SK-N-SH (cell line): Measurements from ENCODE around the gene TMOD4. TPM values are rescaled to one million over a fixed set of nuclear protein-coding genes. Genes with fewer than 3 reads are reported as not detected.

Experiments used
- CTCF ChIA-PET: fragments of 300-600, 350-600 bp; formaldehyde crosslinking; extraction: SDS; loops from one replicate; lab custom pipeline; 2021; lab: Yijun Ruan, JAX
- POLR2A ChIA-PET: fragments of 350-600 bp; sonication (Branson Sonifier 250); formaldehyde crosslinking; extraction: SDS; loops from one replicate; lab custom pipeline; 2020; ENCODE audit warnings: antibody characterized with exemption, inconsistent platforms; lab: Yijun Ruan, JAX
- DNase-seq: peaks from one replicate; pipeline ENCODE4 v3.0.0; 2012
- H2AFZ ChIP-seq: fragments of 200-600 bp; sonication (generic); 2 replicates; pipeline ENCODE4 v1.8.1; 2016; ENCODE audit warnings: antibody characterized with exemption, mild to moderate bottlenecking, low read depth
- H3F3A ChIP-seq: fragments of 200-600 bp; sonication (generic); replicated peaks from 2 replicates; pipeline ENCODE3; 2016; ENCODE audit warnings: antibody characterized with exemption, mild to moderate bottlenecking; ENCODE audit not compliant: insufficient read depth
- H3K27ac ChIP-seq, 2 experiments: fragments of 200-500 bp in 1 of 2; fragments of 200-600 bp in 1 of 2; sonication (Bioruptor generic) in 1 of 2; sonication (generic), shearing (Covaris generic) in 1 of 2; 2 replicates each; pipeline versions ENCODE4 v1.5.1 to v1.6.1; 2014 to 2016; ENCODE audit warnings: low read depth in 2 of 2, inconsistent platforms in 1 of 2, low read length in 1 of 2, mild to moderate bottlenecking in 1 of 2, mixed read lengths in 1 of 2
- H3K27me3 ChIP-seq: fragments of 200-600 bp; sonication (generic), shearing (Covaris generic); 2 replicates; pipeline ENCODE4 v1.6.1; 2016; ENCODE audit warnings: mixed run types; ENCODE audit not compliant: insufficient read depth
- H3K36me3 ChIP-seq, 2 experiments: fragments of 200-500 bp in 1 of 2; fragments of 200-600 bp in 1 of 2; sonication (Bioruptor generic) in 1 of 2; sonication (generic) in 1 of 2; replicated peaks in 1 of 2; 2 replicates each; pipeline versions ENCODE3 to v1.5.1; 2014 to 2016; ENCODE audit warnings: low read length in 1 of 2, mild to moderate bottlenecking in 1 of 2; ENCODE audit not compliant: insufficient read depth in 2 of 2, control insufficient read depth in 1 of 2
- H3K4me1 ChIP-seq, 2 experiments: fragments of 200-500 bp in 1 of 2; fragments of 200-600 bp in 1 of 2; sonication (Bioruptor generic) in 1 of 2; sonication (generic), shearing (Covaris generic) in 1 of 2; 2 replicates each; pipeline versions ENCODE4 v1.5.1 to v1.6.1; 2014 to 2016; ENCODE audit warnings: low read depth in 1 of 2, low read length in 1 of 2, mixed run types in 1 of 2; ENCODE audit not compliant: insufficient read depth in 2 of 2, control insufficient read depth in 1 of 2
- H3K4me2 ChIP-seq: fragments of 200-600 bp; sonication (generic), shearing (Covaris generic); 2 replicates; pipeline ENCODE4 v1.6.1; 2017; ENCODE audit warnings: mixed run types
- H3K4me3 ChIP-seq, 2 experiments: fragments of 200-500 bp in 1 of 2; fragments of 200-600 bp in 1 of 2; sonication (Bioruptor generic) in 1 of 2; sonication (generic), shearing (Covaris generic) in 1 of 2; 2 replicates each; pipeline versions ENCODE4 v1.5.1 to v1.8.1; 2014 to 2016; ENCODE audit warnings: low read depth in 2 of 2, inconsistent platforms in 1 of 2, low read length in 1 of 2, mild to moderate bottlenecking in 1 of 2, mixed read lengths in 1 of 2, moderate library complexity in 1 of 2
- H3K79me2 ChIP-seq: fragments of 200-600 bp; sonication (generic); 2 replicates; pipeline ENCODE4 v1.8.1; 2017; ENCODE audit warnings: mild to moderate bottlenecking; ENCODE audit not compliant: insufficient read depth
- H3K9ac ChIP-seq: fragments of 200-600 bp; sonication (generic); 2 replicates; pipeline ENCODE4 v1.6.1; 2017; ENCODE audit warnings: mixed run types
- H3K9me2 ChIP-seq: fragments of 200-600 bp; sonication (generic); 2 replicates; pipeline ENCODE4 v1.6.1; 2017; ENCODE audit warnings: mixed run types
- H3K9me3 ChIP-seq: fragments of 200-600 bp; sonication (generic); 2 replicates; pipeline ENCODE4 v1.6.1; 2017; ENCODE audit warnings: mixed run types, mild to moderate bottlenecking, moderate library complexity
- H4K20me1 ChIP-seq: fragments of 200-600 bp; sonication (generic); 2 replicates; pipeline ENCODE4 v1.6.1; 2017; ENCODE audit warnings: mild to moderate bottlenecking, mixed run types; ENCODE audit not compliant: insufficient read depth
- ELF1 ChIP-seq: IDR thresholded peaks from 2 replicates; pipeline ENCODE4 v1.4.0; 2012
- EZH2phosphoT487 ChIP-seq: fragments of 200-600 bp; sonication (generic); IDR thresholded peaks from 2 replicates; pipeline ENCODE4 v1.6.1; 2017; ENCODE audit warnings: low read depth, mixed run types, mild to moderate bottlenecking, antibody characterized with exemption, moderate library complexity, borderline replicate concordance
- FOSL2 ChIP-seq: IDR thresholded peaks from 2 replicates; pipeline ENCODE4 v1.4.0; 2012; ENCODE audit warnings: low read depth, mild to moderate bottlenecking, moderate library complexity, borderline replicate concordance
- FOXM1 ChIP-seq: IDR thresholded peaks from 2 replicates; pipeline ENCODE4 v1.4.0; 2012; ENCODE audit warnings: low read depth, mild to moderate bottlenecking
- NRF1 ChIP-seq: IDR thresholded peaks from 2 replicates; pipeline ENCODE4 v1.6.1; 2012; ENCODE audit warnings: low read depth, mild to moderate bottlenecking, low read length
- RAD21 ChIP-seq: IDR thresholded peaks from 2 replicates; pipeline ENCODE4 v1.6.1; 2012; ENCODE audit warnings: mild to moderate bottlenecking, low read length
- SIN3A ChIP-seq: IDR thresholded peaks from 2 replicates; pipeline ENCODE4 v1.6.1; 2012; ENCODE audit warnings: low read depth, mild to moderate bottlenecking, low read length, moderate library complexity, borderline replicate concordance
- TEAD4 ChIP-seq: IDR thresholded peaks from 2 replicates; pipeline ENCODE4 v1.4.0; 2012; ENCODE audit warnings: mild to moderate bottlenecking, borderline replicate concordance; ENCODE audit not compliant: insufficient read depth
- WGBS: methylation state at CpG from one replicate; pipeline ENCODE4 v1.1.6; 2017; ENCODE audit warnings: low lambda C conversion rate; 5-methylcytosine and 5-hydroxymethylcytosine counted together
- polyA plus RNA-seq, 3 experiments: library from polyadenylated mRNA; depleted of rRNA; stranded (reverse); fragments of >200 nt; gene quantifications; 2 replicates each; pipeline ENCODE4 v1.2.3, GENCODE V29; 2012
- TF ChIP-seq, protein P1 (sequence below): IDR thresholded peaks from 2 replicates; pipeline ENCODE4 v1.4.0; 2012; ENCODE audit warnings: low read depth
- TF ChIP-seq, protein P2 (sequence below): IDR thresholded peaks from 2 replicates; pipeline ENCODE4 v1.4.0; 2012; ENCODE audit warnings: low read depth, borderline replicate concordance
- TF ChIP-seq, protein P3 (sequence below): fragments of 150-350 bp; IDR thresholded peaks from 2 replicates; pipeline ENCODE4 v1.6.1; 2017; ENCODE audit warnings: antibody characterized with exemption, low read length, low read depth, borderline replicate concordance
- TF ChIP-seq, protein P4 (sequence below): IDR thresholded peaks from 2 replicates; pipeline ENCODE4 v1.6.1; 2012; ENCODE audit warnings: mild to moderate bottlenecking, low read depth, low read length, moderate library complexity

TMOD4 gene
- polyA plus RNA-seq, 1 of the 3 experiments (the other 2 are of a cell fraction), result 0.59 TPM

DNA sequence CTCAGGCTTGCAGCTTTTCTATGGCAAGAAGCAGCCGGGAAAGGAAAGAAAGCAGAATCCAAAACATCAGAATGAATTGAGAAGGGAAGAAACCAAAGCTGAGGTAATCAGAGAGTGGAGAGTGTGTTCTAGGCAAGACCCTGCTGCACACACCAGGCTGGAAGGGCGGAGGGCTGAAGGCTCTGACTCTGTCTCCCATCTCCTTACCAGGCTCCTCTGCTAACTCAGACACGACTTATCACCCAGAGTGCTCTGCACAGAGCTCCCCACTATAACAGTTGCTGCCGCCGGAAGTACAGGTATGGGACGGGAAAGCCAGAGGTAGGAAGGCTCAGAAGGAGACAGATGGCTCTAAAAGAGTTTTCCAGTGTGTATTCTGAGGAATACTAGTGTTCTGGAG lies 8.7 kb downstream of the TMOD4 start (continued):
- no peak for TF ChIP-seq RAD21
- TF ChIP-seq, protein P1, sequence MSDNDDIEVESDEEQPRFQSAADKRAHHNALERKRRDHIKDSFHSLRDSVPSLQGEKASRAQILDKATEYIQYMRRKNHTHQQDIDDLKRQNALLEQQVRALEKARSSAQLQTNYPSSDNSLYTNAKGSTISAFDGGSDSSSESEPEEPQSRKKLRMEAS, result no peak
- no peak for TF ChIP-seq TEAD4
- TF ChIP-seq, protein P2, sequence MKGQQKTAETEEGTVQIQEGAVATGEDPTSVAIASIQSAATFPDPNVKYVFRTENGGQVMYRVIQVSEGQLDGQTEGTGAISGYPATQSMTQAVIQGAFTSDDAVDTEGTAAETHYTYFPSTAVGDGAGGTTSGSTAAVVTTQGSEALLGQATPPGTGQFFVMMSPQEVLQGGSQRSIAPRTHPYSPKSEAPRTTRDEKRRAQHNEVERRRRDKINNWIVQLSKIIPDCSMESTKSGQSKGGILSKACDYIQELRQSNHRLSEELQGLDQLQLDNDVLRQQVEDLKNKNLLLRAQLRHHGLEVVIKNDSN, result no peak

DNA sequence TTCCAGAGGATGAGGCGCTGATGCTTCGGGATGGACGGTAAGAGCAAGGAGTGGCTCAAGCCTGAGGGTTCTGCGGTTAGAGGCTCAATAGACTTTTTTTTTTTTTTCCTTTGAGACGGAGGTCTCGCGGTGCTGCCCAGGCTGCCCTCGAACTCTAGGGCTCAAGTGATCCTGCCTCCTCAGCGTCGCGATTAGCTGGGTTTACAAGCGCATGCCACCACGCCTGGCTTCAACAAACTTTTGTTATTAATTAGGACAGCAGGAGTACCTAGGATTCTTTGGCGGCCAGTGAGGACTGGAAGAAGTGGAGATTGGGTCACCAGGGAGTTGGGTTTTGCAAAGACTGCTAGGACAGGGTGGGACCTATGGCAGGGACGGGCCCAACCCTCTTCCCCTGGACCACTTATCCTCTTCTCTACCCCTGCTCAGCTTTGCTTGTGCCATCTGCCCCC lies 9.2 kb downstream of the TMOD4 start:
- Histone ChIP-seq H3K9me2 (no peaks in the 10 kb centered on the region), H3K79me2 (peaks cover 40% of the 10 kb centered on the region), H3K4me2 (peak overlapping the region; percentile 93), H3K27ac (peak overlapping the region; percentile 76 to 85), H3K9me3 (no peaks in the 10 kb centered on the region), H3K4me3 (peak overlapping the region; percentile 84 to 86), H3K36me3 (peaks cover 17 to 33% of the 10 kb centered on the region in 2 experiments), H2AFZ (peak overlapping the region; percentile 85), H3K4me1 (peaks cover 4 to 15% of the 10 kb centered on the region in 2 experiments; a peak in 2 of 4 replicates), H3K9ac (peak overlapping the region; percentile 81), H3F3A (no peaks in the 10 kb centered on the region), H3K27me3 (no peaks in the 10 kb centered on the region), H4K20me1 (no peaks in the 10 kb centered on the region)
- 2% methylated on average over 15 of the region's 15 CpGs for WGBS
- DNase-seq, result peak; percentile 47
- POLR2A ChIA-PET, result interaction anchor here (0.6 to 1.0 kb wide), 3 partner anchors 23 to 96 kb away, joined by 3 to 4 read pairs (median 3); partner anchors contain the start of gene GABPB2
- TF ChIP-seq, protein P3, sequence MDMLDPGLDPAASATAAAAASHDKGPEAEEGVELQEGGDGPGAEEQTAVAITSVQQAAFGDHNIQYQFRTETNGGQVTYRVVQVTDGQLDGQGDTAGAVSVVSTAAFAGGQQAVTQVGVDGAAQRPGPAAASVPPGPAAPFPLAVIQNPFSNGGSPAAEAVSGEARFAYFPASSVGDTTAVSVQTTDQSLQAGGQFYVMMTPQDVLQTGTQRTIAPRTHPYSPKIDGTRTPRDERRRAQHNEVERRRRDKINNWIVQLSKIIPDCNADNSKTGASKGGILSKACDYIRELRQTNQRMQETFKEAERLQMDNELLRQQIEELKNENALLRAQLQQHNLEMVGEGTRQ, result no peak
- TF ChIP-seq FOXM1 (no peak), SIN3A (no peak), NRF1 (no peak), FOSL2 (no peak), ELF1 (no peak), EZH2phosphoT487 (no peak)
- TF ChIP-seq, protein P4, sequence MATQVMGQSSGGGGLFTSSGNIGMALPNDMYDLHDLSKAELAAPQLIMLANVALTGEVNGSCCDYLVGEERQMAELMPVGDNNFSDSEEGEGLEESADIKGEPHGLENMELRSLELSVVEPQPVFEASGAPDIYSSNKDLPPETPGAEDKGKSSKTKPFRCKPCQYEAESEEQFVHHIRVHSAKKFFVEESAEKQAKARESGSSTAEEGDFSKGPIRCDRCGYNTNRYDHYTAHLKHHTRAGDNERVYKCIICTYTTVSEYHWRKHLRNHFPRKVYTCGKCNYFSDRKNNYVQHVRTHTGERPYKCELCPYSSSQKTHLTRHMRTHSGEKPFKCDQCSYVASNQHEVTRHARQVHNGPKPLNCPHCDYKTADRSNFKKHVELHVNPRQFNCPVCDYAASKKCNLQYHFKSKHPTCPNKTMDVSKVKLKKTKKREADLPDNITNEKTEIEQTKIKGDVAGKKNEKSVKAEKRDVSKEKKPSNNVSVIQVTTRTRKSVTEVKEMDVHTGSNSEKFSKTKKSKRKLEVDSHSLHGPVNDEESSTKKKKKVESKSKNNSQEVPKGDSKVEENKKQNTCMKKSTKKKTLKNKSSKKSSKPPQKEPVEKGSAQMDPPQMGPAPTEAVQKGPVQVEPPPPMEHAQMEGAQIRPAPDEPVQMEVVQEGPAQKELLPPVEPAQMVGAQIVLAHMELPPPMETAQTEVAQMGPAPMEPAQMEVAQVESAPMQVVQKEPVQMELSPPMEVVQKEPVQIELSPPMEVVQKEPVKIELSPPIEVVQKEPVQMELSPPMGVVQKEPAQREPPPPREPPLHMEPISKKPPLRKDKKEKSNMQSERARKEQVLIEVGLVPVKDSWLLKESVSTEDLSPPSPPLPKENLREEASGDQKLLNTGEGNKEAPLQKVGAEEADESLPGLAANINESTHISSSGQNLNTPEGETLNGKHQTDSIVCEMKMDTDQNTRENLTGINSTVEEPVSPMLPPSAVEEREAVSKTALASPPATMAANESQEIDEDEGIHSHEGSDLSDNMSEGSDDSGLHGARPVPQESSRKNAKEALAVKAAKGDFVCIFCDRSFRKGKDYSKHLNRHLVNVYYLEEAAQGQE, result 0 out of 2 replicates have a peak, but pooled peaks have one; percentile 16
- CTCF ChIA-PET, result interaction anchor here (0.6 to 1.3 kb wide), 4 partner anchors 9 to 67 kb away, joined by 3 to 5 read pairs (median 4); partner anchors contain the start of genes TMOD4 and VPS72
